IMR-90 (cell line): ENCODE data around the gene RAPGEF2. TPM values are rescaled to one million over a fixed set of nuclear protein-coding genes. Genes with fewer than 3 reads are reported as not detected.

Experiments used
- ATAC-seq: fragments of 200-7000 bp; cut with Tn5 transposase; 2 replicates; pipeline ENCODE4 v1.9.1; 2020; ENCODE audit warnings: low read depth, mild to moderate bottlenecking, moderate library complexity
- BruUV-seq: library from RNA; stranded (reverse); fragments of 400-500 nt; replicated peaks from 2 replicates; lab custom pipeline; 2021; lab: Mats Ljungman, UMichigan
- CTCF ChIA-PET: fragments of 300-600 bp; formaldehyde crosslinking; extraction: SDS; loops from one replicate; lab custom pipeline; 2021; ENCODE audit warnings: antibody characterized with exemption; lab: Yijun Ruan, JAX
- POLR2A ChIA-PET: fragments of 300-600 bp; sonication (Branson Sonifier 250); formaldehyde crosslinking; loops from one replicate; lab custom pipeline; 2022; ENCODE audit warnings: antibody characterized with exemption; ENCODE audit not compliant: unreplicated experiment; lab: Charles Lee
- DNase-seq: peaks from one replicate; pipeline ENCODE4 v3.0.0; 2013
- H2AFZ ChIP-seq: replicated peaks from 2 replicates; pipeline ENCODE3; 2013; ENCODE audit warnings: low read length, mild to moderate bottlenecking; ENCODE audit not compliant: poor library complexity
- H2AK5ac ChIP-seq: 2 replicates; pipeline ENCODE4 v1.6.1; 2013; ENCODE audit warnings: low read depth, low read length, inconsistent platforms
- H2AK9ac ChIP-seq: replicated peaks from 2 replicates; pipeline ENCODE3; 2013; ENCODE audit warnings: mild to moderate bottlenecking, low read depth, low read length, moderate library complexity; ENCODE audit not compliant: poor library complexity
- H2BK120ac ChIP-seq: 2 replicates; pipeline ENCODE4 v1.6.1; 2013; ENCODE audit warnings: low read depth, low read length, inconsistent platforms
- H2BK15ac ChIP-seq: 3 replicates; pipeline ENCODE4 v1.6.1; 2013; ENCODE audit warnings: low read depth, low read length, inconsistent platforms
- H2BK20ac ChIP-seq: 2 replicates; pipeline ENCODE4 v1.6.1; 2013; ENCODE audit warnings: low read depth, mild to moderate bottlenecking, inconsistent platforms, low read length, moderate library complexity
- H2BK5ac ChIP-seq: 2 replicates; pipeline ENCODE4 v1.6.1; 2013; ENCODE audit warnings: mild to moderate bottlenecking, low read depth, low read length, inconsistent platforms; ENCODE audit not compliant: poor library complexity, severe bottlenecking
- H3K14ac ChIP-seq: replicated peaks from 2 replicates; pipeline ENCODE4 v1.6.1; 2013; ENCODE audit warnings: low read depth, low read length, inconsistent platforms
- H3K18ac ChIP-seq: 2 replicates; pipeline ENCODE4 v1.6.1; 2013; ENCODE audit warnings: low read depth, low read length, control low read depth
- H3K23ac ChIP-seq: 2 replicates; pipeline ENCODE4 v1.6.1; 2013; ENCODE audit warnings: low read depth, low read length, inconsistent platforms
- H3K27ac ChIP-seq: 2 replicates; pipeline ENCODE4 v1.5.1; 2013; ENCODE audit warnings: mild to moderate bottlenecking, control low read depth, low read length; ENCODE audit not compliant: insufficient read depth
- H3K27me3 ChIP-seq: 2 replicates; pipeline ENCODE4 v1.6.1; 2013; ENCODE audit warnings: low read length; ENCODE audit not compliant: control insufficient read depth, insufficient read depth
- H3K36me3 ChIP-seq: 2 replicates; pipeline ENCODE4 v1.6.1; 2013; ENCODE audit warnings: low read length, mixed read lengths; ENCODE audit not compliant: control insufficient read depth, insufficient read depth
- H3K4ac ChIP-seq: 2 replicates; pipeline ENCODE4 v1.6.1; 2013; ENCODE audit warnings: low read depth, low read length, inconsistent platforms
- H3K4me1 ChIP-seq: 2 replicates; pipeline ENCODE4 v1.6.1; 2013; ENCODE audit warnings: low read length, mixed read lengths; ENCODE audit not compliant: control insufficient read depth, insufficient read depth
- H3K4me2 ChIP-seq: 2 replicates; pipeline ENCODE4 v1.6.1; 2013; ENCODE audit warnings: low read depth, mild to moderate bottlenecking, control low read depth, low read length, moderate library complexity
- H3K4me3 ChIP-seq: 2 replicates; pipeline ENCODE4 v1.5.1; 2013; ENCODE audit warnings: low read depth, mild to moderate bottlenecking, control low read depth, low read length, moderate library complexity; ENCODE audit not compliant: insufficient read depth
- H3K56ac ChIP-seq: 2 replicates; pipeline ENCODE4 v1.6.1; 2013; ENCODE audit warnings: low read length, inconsistent platforms; ENCODE audit not compliant: insufficient read depth; ENCODE audit errors: extremely low read depth
- H3K79me1 ChIP-seq, 2 experiments: 2 replicates each; pipeline ENCODE4 v1.6.1; 2013; ENCODE audit warnings: low read length in 2 of 2, inconsistent platforms in 1 of 2, low read depth in 1 of 2
- H3K9ac ChIP-seq: 2 replicates; pipeline ENCODE4 v1.6.1; 2013; ENCODE audit warnings: low read depth, low read length, control low read depth
- H3K9me1 ChIP-seq: 2 replicates; pipeline ENCODE4 v1.6.1; 2013; ENCODE audit warnings: low read length, inconsistent platforms; ENCODE audit not compliant: insufficient read depth
- H3K9me3 ChIP-seq: 2 replicates; pipeline ENCODE4 v1.6.1; 2013; ENCODE audit warnings: low read length; ENCODE audit not compliant: control insufficient read depth, insufficient read depth
- H4K20me1 ChIP-seq: 2 replicates; pipeline ENCODE4 v1.6.1; 2013; ENCODE audit warnings: low read length, inconsistent platforms; ENCODE audit not compliant: insufficient read depth
- H4K5ac ChIP-seq: 2 replicates; pipeline ENCODE4 v1.6.1; 2013; ENCODE audit warnings: mild to moderate bottlenecking, low read depth, low read length, control low read depth
- H4K8ac ChIP-seq, 2 experiments: 2 replicates each; pipeline ENCODE4 v1.6.1; 2013; ENCODE audit warnings: low read depth in 2 of 2, low read length in 2 of 2, control low read depth in 1 of 2, inconsistent platforms in 1 of 2
- H4K91ac ChIP-seq: 2 replicates; pipeline ENCODE4 v1.6.1; 2013; ENCODE audit warnings: low read depth, low read length, inconsistent platforms; ENCODE audit not compliant: insufficient read depth
- CEBPB ChIP-seq: IDR thresholded peaks from 2 replicates; pipeline ENCODE4 v1.6.1; 2012; ENCODE audit warnings: low read depth, low read length, improper control_type of control experiment
- USF2 ChIP-seq: fragments of 150-350 bp; IDR thresholded peaks from 2 replicates; pipeline ENCODE4 v1.6.1; 2017; ENCODE audit warnings: mild to moderate bottlenecking, antibody characterized with exemption, low read length, low read depth
- WGBS, 2 experiments: methylation state at CpG; one replicate each; pipeline versions ENCODE4 v1.1.5 to v1.1.7; 2013; ENCODE audit warnings: missing lambda C conversion rate in 2 of 2; ENCODE audit not compliant: insufficient read length in 1 of 2; ENCODE audit errors: extremely low coverage in 2 of 2; 5-methylcytosine and 5-hydroxymethylcytosine counted together
- dilution Hi-C: fragments of 300-500 bp; cut with HindIII; formaldehyde crosslinking; loops from one replicate; pipeline ENCODE4 v1.14.3; 2018; ENCODE audit warnings: low sequenced_read_pairs; ENCODE audit not compliant: unreplicated experiment
- in situ Hi-C: fragments of 300-500 bp; cut with MboI; formaldehyde crosslinking; loops from 3 replicates; pipeline ENCODE4 v1.14.3; 2019; ENCODE audit warnings: low sequenced_read_pairs, inconsistent platforms, mixed read lengths
- intact Hi-C: fragments of 100-400 bp; cut with micrococcal nuclease; formaldehyde crosslinking; loops from 2 replicates; pipeline ENCODE4 v1.10.0; 2022
- polyA plus RNA-seq, 3 experiments: library from polyadenylated mRNA; depleted of rRNA; stranded (reverse); fragments of >200 nt; gene quantifications; 2 replicates each; pipeline ENCODE4 v1.2.3, GENCODE V29; 2012; ENCODE audit warnings: low replicate concordance in 1 of 3
- total RNA-seq: library from RNA; depleted of rRNA; stranded (reverse); fragments of >200 nt; gene quantifications from 2 replicates; pipeline ENCODE4 v1.2.3, GENCODE V29; 2012

The RAPGEF2 gene
- total and polyA plus RNA-seq, 2 of the 4 experiments (the other 2 are of a cell fraction), result 27.6 to 109 TPM

- in situ Hi-C loops, result no loop called here
- no peak overlapping the region for H4K8ac ChIP-seq
- ChIA-PET CTCF (interaction anchor here (0.8 kb wide), 1 partner anchor 88 kb away, joined by 3 read pairs; no protein-coding TSS in a partner anchor), POLR2A (no interaction called here)
- peaks cover 30% of the 10 kb centered on the region for H3K36me3 ChIP-seq
- H3K18ac ChIP-seq, result no peak overlapping the region
- no peak overlapping the region for H2BK15ac ChIP-seq
- H3K9me3 ChIP-seq, result no peaks in the 10 kb centered on the region
- H3K79me1 ChIP-seq, result peaks cover 9 to 20% of the 10 kb centered on the region in 2 experiments; a peak in 3 of 4 replicates
- TF ChIP-seq CEBPB (peak; percentile 96), USF2 (no peak)
- no peak overlapping the region for H3K23ac ChIP-seq
- H2BK5ac ChIP-seq, result peak overlapping the region; percentile 17
- H2AK9ac ChIP-seq, result no peak overlapping the region
- no peak overlapping the region for H2AK5ac ChIP-seq
- BruUV-seq, result no TSS peak
- no peak overlapping the region for H3K4me2 ChIP-seq
- intact Hi-C loops, result no loop called here
- no peak overlapping the region for H3K56ac ChIP-seq
- no peak overlapping the region for H2BK120ac ChIP-seq
- H3K4me1 ChIP-seq, result peaks cover 2% of the 10 kb centered on the region; the same call in 1 of the 2 replicates
- no peak overlapping the region for H3K4ac ChIP-seq
- no peak overlapping the region for H3K9ac ChIP-seq
- H3K27me3 ChIP-seq, result no peaks in the 10 kb centered on the region
- no peak overlapping the region for H2BK20ac ChIP-seq
- DNase-seq (peak; percentile 72), ATAC-seq (no peak; the same call in 1 of the 2 replicates)
- no peak overlapping the region for H3K27ac ChIP-seq
- peaks cover 5% of the 10 kb centered on the region; the same call in 1 of the 2 replicates for H3K9me1 ChIP-seq
- no peak overlapping the region for H4K5ac ChIP-seq
- dilution Hi-C loops, result no loop called here
- no peak overlapping the region for H3K14ac ChIP-seq
- H3K4me3 ChIP-seq, result no peak overlapping the region
- no peak overlapping the region for H2AFZ ChIP-seq
- WGBS, 2 experiments, result no CpG with 5 or more reads among the region's 2 CpGs
- H4K20me1 ChIP-seq, result no peaks in the 10 kb centered on the region
- no peak overlapping the region for H4K91ac ChIP-seq
Observed at GRCh38 chr4:159341522-159341921, 238.6 kb downstream of the RAPGEF2 start.
